K562 (cell line): ENCODE data around the gene DNAJC8. TPM values are rescaled to one million over a fixed set of nuclear protein-coding genes. Genes with fewer than 3 reads are reported as not detected.

Source experiments
- BRD4 ChIP-seq: fragments of 200-600 bp; sonication (generic); IDR thresholded peaks from 2 replicates; pipeline ENCODE4 v1.6.1; 2017; ENCODE audit warnings: inconsistent platforms
- CREB1 ChIP-seq, 2 experiments: sonication (generic) in 1 of 2; formaldehyde crosslinking in 1 of 2; IDR thresholded peaks; 2 replicates each; pipeline versions ENCODE4 v1.6.1 to v1.8.0; 2012 to 2022; ENCODE audit warnings: inconsistent platforms in 1 of 2, mild to moderate bottlenecking in 1 of 2, missing genetic modification reagents in 1 of 2, moderate library complexity in 1 of 2
- FOXK2 ChIP-seq, 2 experiments: fragments of 450-650 bp; IDR thresholded peaks in 1 of 2; conservative IDR thresholded peaks in 1 of 2; 2 replicates each; pipeline ENCODE4 v1.6.1; 2016; ENCODE audit warnings: low read depth in 2 of 2, mild to moderate bottlenecking in 1 of 2
- ID3 ChIP-seq, 2 experiments: fragments of 250-450 bp in 1 of 2; fragments of 450-650 bp in 1 of 2; sonication (Bioruptor Pico) in 1 of 2; IDR thresholded peaks; 2 replicates each; pipeline versions ENCODE4 v1.6.1 to v1.8.0; 2016 to 2021; ENCODE audit warnings: mild to moderate bottlenecking in 2 of 2, moderate library complexity in 2 of 2, missing compliant biosample characterization in 1 of 2, missing genetic modification characterization in 1 of 2
- IFI16 ChIP-seq: fragments of 250-450 bp; sonication (Bioruptor Pico); IDR thresholded peaks from 2 replicates; pipeline ENCODE4 v2.1.2; 2022; ENCODE audit warnings: mild to moderate bottlenecking, inconsistent platforms
- KLF10 ChIP-seq: fragments of 250-450 bp; sonication (Bioruptor Pico); IDR thresholded peaks from 2 replicates; pipeline ENCODE4 v1.6.1; 2021; ENCODE audit warnings: matching md5 sums
- MNT ChIP-seq, 2 experiments: fragments of 450-650 bp; conservative IDR thresholded peaks; 2 replicates each; pipeline ENCODE4 v1.6.1; 2017; ENCODE audit warnings: mild to moderate bottlenecking in 2 of 2, moderate library complexity in 2 of 2
- MTA3 ChIP-seq: fragments of 450-650 bp; formaldehyde crosslinking; IDR thresholded peaks from 2 replicates; pipeline ENCODE4 v1.6.1; 2017; ENCODE audit warnings: mild to moderate bottlenecking, borderline replicate concordance
- NCOA1 ChIP-seq: fragments of 450-650 bp; IDR thresholded peaks from 2 replicates; pipeline ENCODE4 v1.6.1; 2016; ENCODE audit warnings: low read depth
- NCOA2 ChIP-seq, 2 experiments: fragments of 450-650 bp; IDR thresholded peaks; 2 replicates each; pipeline ENCODE4 v1.6.1; 2018; ENCODE audit warnings: mild to moderate bottlenecking in 2 of 2, moderate library complexity in 1 of 2; ENCODE audit not compliant: partially characterized antibody in 2 of 2
- NFE2L1 ChIP-seq: fragments of 450-650 bp; IDR thresholded peaks from 2 replicates; pipeline ENCODE4 v1.6.1; 2016; ENCODE audit warnings: missing genetic modification characterization, low read depth, mild to moderate bottlenecking, missing compliant biosample characterization, moderate library complexity, borderline replicate concordance
- POU5F1 ChIP-seq: fragments of 150-350 bp; IDR thresholded peaks from 2 replicates; pipeline ENCODE4 v1.6.1; 2014; ENCODE audit warnings: borderline replicate concordance, low read length, low read depth, mild to moderate bottlenecking; ENCODE audit not compliant: partially characterized antibody
- RERE ChIP-seq: sonication (generic); formaldehyde crosslinking; IDR thresholded peaks from 2 replicates; pipeline ENCODE4 v1.8.0; 2023; ENCODE audit warnings: missing genetic modification reagents, mild to moderate bottlenecking, borderline replicate concordance
- SNAPC5 ChIP-seq: fragments of 250-450 bp; sonication (Bioruptor Pico); IDR thresholded peaks from 2 replicates; pipeline ENCODE4 v1.8.0; 2021; ENCODE audit warnings: moderate library complexity, mild to moderate bottlenecking, inconsistent platforms
- ZFP91 ChIP-seq: sonication (generic); formaldehyde crosslinking; IDR thresholded peaks from 2 replicates; pipeline ENCODE4 v1.8.0; 2022; ENCODE audit warnings: mild to moderate bottlenecking, missing genetic modification reagents
- ZNF12 ChIP-seq: sonication (generic); formaldehyde crosslinking; IDR thresholded peaks from 2 replicates; pipeline ENCODE4 v1.4.0; 2020; ENCODE audit warnings: mild to moderate bottlenecking, missing genetic modification reagents
- polyA plus RNA-seq, 8 experiments: library from polyadenylated mRNA; depleted of rRNA in 4 of 8; stranded (reverse) in 5 of 8; unstranded in 3 of 8; fragments of >200 nt; fragmentation: Nextera tagmentation in 2 of 8; fragmentation: Illumina TruSeq in 1 of 8; extraction: Ambion mirVana in 2 of 8; extraction: Trizol in 1 of 8; gene quantifications; 2 replicates each; pipeline versions ENCODE4 v1.2.1 to v1.2.3, GENCODE V29; 2011 to 2014; ENCODE audit warnings: inconsistent platforms in 1 of 8, missing spikeins in 1 of 8
- total RNA-seq, 7 experiments: library from RNA; depleted of rRNA in 6 of 7; stranded (reverse); fragments of >200 nt in 6 of 7; fragmentation: Illumina TruSeq in 2 of 7; extraction: Trizol in 2 of 7; gene quantifications; 2 replicates each; pipeline versions ENCODE4 v1.2.1 to v1.2.3, GENCODE V29; 2011 to 2021; ENCODE audit warnings: low replicate concordance in 1 of 7

Gene DNAJC8
- total and polyA plus RNA-seq, 9 of the 15 experiments (the other 6 are each of a cell fraction or from before 2014, with no cell fraction given) = 143 to 508 (median 209) TPM

GRCh38 chr1:28281608-28282425 lies 49.0 kb upstream of the DNAJC8 start (continued):
- no peak for TF ChIP-seq RERE (CRISPR knock-in tag)
- TF ChIP-seq NCOA2 (IDR thresholded peaks at IDR 0.05; ENCODE audit: partially characterized antibody in 2 of 2) = no peak
- no peak for TF ChIP-seq KLF10
- TF ChIP-seq CREB1 (IDR thresholded peaks at IDR 0.05) = no peak
- TF ChIP-seq CREB1 (CRISPR knock-in tag; IDR thresholded peaks at IDR 0.05) = no peak
- TF ChIP-seq ZFP91 (CRISPR knock-in tag) = no peak
- no peak for TF ChIP-seq FOXK2 (conservative IDR thresholded peaks at IDR 0.05 in 1 of 2, IDR thresholded peaks at IDR 0.05 in 1 of 2; ENCODE audit: low read depth in 2 of 2)
- no peak for TF ChIP-seq IFI16
- TF ChIP-seq NFE2L1 (tag) = no peak
- no peak for TF ChIP-seq ID3 (CRISPR knock-in tag; IDR thresholded peaks at IDR 0.05)
- TF ChIP-seq ID3 (tag; IDR thresholded peaks at IDR 0.05) = no peak
- peak; percentile 10; the same call in 1 of the 2 replicates for TF ChIP-seq MTA3
- TF ChIP-seq SNAPC5 (CRISPR knock-in tag) = no peak
- no peak for TF ChIP-seq ZNF12
- no peak for TF ChIP-seq POU5F1
- TF ChIP-seq MNT (conservative IDR thresholded peaks at IDR 0.05) = no peak
- TF ChIP-seq BRD4 = no peak
- no peak for TF ChIP-seq NCOA1
